GM23248 (cell line): ENCODE measurements around the gene RASA3. TPM values are rescaled to one million over a fixed set of nuclear protein-coding genes. Genes with fewer than 3 reads are reported as not detected.
A peak's percentile ranks its signal among the peaks of the same experiment; 100 is the strongest.
"Not testable (repeated sequence)": the region's sequence is repeated elsewhere in the genome, so short reads cannot be mapped to it uniquely, and the experiment has no call there.

Experiments
- DNase-seq: peaks from one replicate; pipeline ENCODE4 v3.0.0-alpha.2; 2015
- H2AFZ ChIP-seq: fragments of 200-600 bp; sonication (generic); 2 replicates; pipeline ENCODE4 v1.6.1; 2016; ENCODE audit warnings: antibody characterized with exemption
- H3F3A ChIP-seq: fragments of 200-600 bp; sonication (generic); 2 replicates; pipeline ENCODE4 v1.6.1; 2016; ENCODE audit warnings: mild to moderate bottlenecking, antibody characterized with exemption, mixed run types; ENCODE audit not compliant: insufficient read depth
- H3K27ac ChIP-seq: fragments of 200-600 bp; sonication (generic); 2 replicates; pipeline ENCODE4 v1.5.1; 2016; ENCODE audit warnings: mild to moderate bottlenecking
- H3K27me3 ChIP-seq: fragments of 200-600 bp; sonication (generic); replicated peaks from 2 replicates; pipeline ENCODE4 v1.6.1; 2016; ENCODE audit warnings: mild to moderate bottlenecking; ENCODE audit not compliant: insufficient read depth
- H3K36me3 ChIP-seq: fragments of 200-600 bp; sonication (generic); 2 replicates; pipeline ENCODE4 v1.6.1; 2016; ENCODE audit warnings: low read depth, mild to moderate bottlenecking
- H3K4me1 ChIP-seq: fragments of 200-600 bp; sonication (generic); 2 replicates; pipeline ENCODE4 v1.6.1; 2016; ENCODE audit warnings: mild to moderate bottlenecking; ENCODE audit not compliant: insufficient read depth
- H3K4me2 ChIP-seq: fragments of 200-600 bp; sonication (generic); one replicate; pipeline ENCODE4 v1.6.1; 2016; ENCODE audit warnings: mild to moderate bottlenecking; ENCODE audit not compliant: unreplicated experiment
- H3K4me3 ChIP-seq: fragments of 200-600 bp; sonication (generic); 2 replicates; pipeline ENCODE4 v1.5.1; 2016; ENCODE audit warnings: mild to moderate bottlenecking
- H3K79me2 ChIP-seq: fragments of 200-600 bp; sonication (generic); 2 replicates; pipeline ENCODE4 v1.6.1; 2016; ENCODE audit warnings: mild to moderate bottlenecking; ENCODE audit not compliant: insufficient read depth
- H3K9ac ChIP-seq: fragments of 200-600 bp; sonication (generic); 2 replicates; pipeline ENCODE4 v1.6.1; 2016; ENCODE audit warnings: mild to moderate bottlenecking
- H3K9me2 ChIP-seq: fragments of 200-600 bp; sonication (generic); 2 replicates; pipeline ENCODE4 v1.6.1; 2016; ENCODE audit warnings: mixed run types, mild to moderate bottlenecking, moderate library complexity; ENCODE audit not compliant: insufficient read depth
- H3K9me3 ChIP-seq: fragments of 200-600 bp; sonication (generic); one replicate; pipeline ENCODE4 v1.6.1; 2017; ENCODE audit warnings: low read depth
- H4K20me1 ChIP-seq: fragments of 200-600 bp; sonication (generic); 2 replicates; pipeline ENCODE4 v1.6.0; 2016; ENCODE audit not compliant: insufficient read depth
- EZH2 ChIP-seq: fragments of 200-600 bp; sonication (generic); IDR thresholded peaks from 2 replicates; pipeline ENCODE4 v1.6.1; 2018; ENCODE audit warnings: antibody characterized with exemption, mild to moderate bottlenecking; ENCODE audit not compliant: insufficient read depth, poor library complexity, severe bottlenecking
- EZH2phosphoT487 ChIP-seq: fragments of 200-600 bp; sonication (generic); IDR thresholded peaks from 2 replicates; pipeline ENCODE4 v1.6.1; 2018; ENCODE audit warnings: antibody characterized with exemption, moderate library complexity, mild to moderate bottlenecking, low read depth; ENCODE audit not compliant: insufficient read depth
- whole genome bisulfite sequencing, 2 experiments: methylation state at CpG; one replicate each; pipeline ENCODE4 v1.1.6; 2015 to 2017; ENCODE audit warnings: low lambda C conversion rate in 2 of 2, low coverage in 1 of 2; ENCODE audit errors: missing lambda C conversion rate in 2 of 2; 5-methylcytosine and 5-hydroxymethylcytosine counted together
- in situ Hi-C: fragments of 300-500 bp; cut with MboI; formaldehyde crosslinking; loops from 2 replicates; pipeline ENCODE4 v1.15.0; 2020
- polyA plus RNA-seq: library from polyadenylated mRNA; unstranded; fragments of >200 nt; fragmentation: Nextera tagmentation; extraction: Ambion mirVana; gene quantifications from 2 replicates; pipeline ENCODE4 v1.2.1, GENCODE V29; 2016
- total RNA-seq: library from RNA; depleted of rRNA; stranded (reverse); fragments of >200 nt; shearing (Covaris generic); gene quantifications from 2 replicates; pipeline ENCODE4 v1.2.3, GENCODE V29; 2014

The RASA3 gene
- total and polyA plus RNA-seq, 2 experiments from 2014 or later = 34.3 to 36.7 TPM

- in situ Hi-C loops = no loop called here
- Histone ChIP-seq H3K9ac (no peak overlapping the region), H3K4me3 (no peak overlapping the region), H2AFZ (no peak overlapping the region), H3K9me2 (no peaks in the 10 kb centered on the region), H3K27me3 (no peaks in the 10 kb centered on the region), H3K27ac (no peak overlapping the region), H3K4me2 (no peak overlapping the region), H3K36me3 (peaks cover 14% of the 10 kb centered on the region; the same call in 1 of the 2 replicates), H4K20me1 (no peaks in the 10 kb centered on the region), H3F3A (no peaks in the 10 kb centered on the region), H3K79me2 (peaks cover 29% of the 10 kb centered on the region), H3K9me3 (no peaks in the 10 kb centered on the region), H3K4me1 (no peaks in the 10 kb centered on the region)
- no peak for DNase-seq
- TF ChIP-seq EZH2 (no peak), EZH2phosphoT487 (no peak)
- 85 to 87% methylated on average over 25 of the region's 25 CpGs for whole genome bisulfite sequencing, 2 experiments
Measured at GRCh38 chr13:114021464-114022308, 110.7 kb downstream of the RASA3 start.

GRCh38 chr13:114020750-114021463, 111.5 kb downstream of the RASA3 start:
- Histone ChIP-seq H3K9me3 (no peaks in the 10 kb centered on the region), H3K36me3 (peaks cover 15% of the 10 kb centered on the region; the same call in 1 of the 2 replicates), H3K27ac (no peak overlapping the region), H3F3A (no peaks in the 10 kb centered on the region), H4K20me1 (no peaks in the 10 kb centered on the region), H3K79me2 (peaks cover 21% of the 10 kb centered on the region; the same call in 1 of the 2 replicates), H3K4me3 (no peak overlapping the region), H3K4me1 (no peaks in the 10 kb centered on the region), H2AFZ (no peak overlapping the region), H3K9ac (no peak overlapping the region), H3K4me2 (no peak overlapping the region), H3K9me2 (no peaks in the 10 kb centered on the region), H3K27me3 (no peaks in the 10 kb centered on the region)
- in situ Hi-C loops = no loop called here
- DNase-seq = no peak
- 93% methylated on average over 29 to 32 of the region's 32 CpGs for WGBS, 2 experiments
- TF ChIP-seq EZH2 (no peak), EZH2phosphoT487 (no peak)

GRCh38 chr13:114020134-114020533, 112.3 kb downstream of the RASA3 start:
- H2AFZ ChIP-seq, H3K36me3 ChIP-seq, H4K20me1 ChIP-seq: not testable (repeated sequence)

GRCh38 chr13:114019367-114019766, 113.1 kb downstream of the RASA3 start:
- TF ChIP-seq EZH2phosphoT487 (no peak), EZH2 (no peak)
- no peaks in the 10 kb centered on the region for H3K9me3 ChIP-seq
- H3K9ac ChIP-seq = no peak overlapping the region
- no peak overlapping the region for H3K27ac ChIP-seq
- no peaks in the 10 kb centered on the region for H3K27me3 ChIP-seq
- in situ Hi-C loops = no loop called here
- H2AFZ ChIP-seq = no peak overlapping the region
- H4K20me1 ChIP-seq = no peaks in the 10 kb centered on the region
- peak; percentile 44 for DNase-seq
- no peaks in the 10 kb centered on the region for H3K9me2 ChIP-seq
- H3K4me1 ChIP-seq = 0 out of 2 replicates have a peak, but pooled peaks cover 3% of the 10 kb centered on the region
- H3K36me3 ChIP-seq = peaks cover 13% of the 10 kb centered on the region; the same call in 1 of the 2 replicates
- H3F3A ChIP-seq = no peaks in the 10 kb centered on the region
- H3K4me3 ChIP-seq = no peak overlapping the region
- H3K4me2 ChIP-seq = no peak overlapping the region
- 72 to 75% methylated on average over 9 to 13 of the region's 13 CpGs for WGBS, 2 experiments
- H3K79me2 ChIP-seq = 0 out of 2 replicates have a peak, but pooled peaks cover 6% of the 10 kb centered on the region

More at GRCh38 chr13:114020134-114020533, 112.3 kb downstream of the RASA3 start:
- H3K9ac ChIP-seq, H3K9me2 ChIP-seq, H3K4me2 ChIP-seq, H3K4me3 ChIP-seq, in situ Hi-C loops, H3K27ac ChIP-seq, DNase-seq, H3K9me3 ChIP-seq, H3K27me3 ChIP-seq, H3F3A ChIP-seq, H3K4me1 ChIP-seq: not testable (repeated sequence)
- 96 to 99% methylated on average over 10 to 12 of the region's 14 CpGs for WGBS, 2 experiments
- H3K79me2 ChIP-seq = peaks cover 14% of the 10 kb centered on the region; the same call in 1 of the 2 replicates
